GM12878 (cell line): Measurements from ENCODE around the gene TRMT13. TPM values are rescaled to one million over a fixed set of nuclear protein-coding genes. Genes with fewer than 3 reads are reported as not detected.

Source experiments
- ATAC-seq: fragments of 200-7000 bp; cut with Tn5 transposase; 3 replicates; pipeline ENCODE4 v1.9.1; 2020; ENCODE audit warnings: mild to moderate bottlenecking, moderate library complexity
- BruUV-seq: library from RNA; stranded (reverse); fragments of 400-500 nt; replicated peaks from 2 replicates; lab custom pipeline; 2021; lab: Mats Ljungman, UMichigan
- CTCF ChIA-PET: fragments of 300-600 bp; sonication (Branson Sonifier 250); formaldehyde crosslinking; extraction: SDS; loops from one replicate; lab custom pipeline; 2021; ENCODE audit warnings: inconsistent platforms; lab: Yijun Ruan, JAX
- POLR2A ChIA-PET: fragments of 350-600 bp; formaldehyde crosslinking; extraction: SDS; loops from one replicate; lab custom pipeline; 2021; ENCODE audit warnings: inconsistent platforms; lab: Charles Lee
- RAD21 ChIA-PET: fragments of 300-600 bp; sonication (Branson Sonifier 250); formaldehyde crosslinking; loops from one replicate; lab custom pipeline; 2023; ENCODE audit warnings: antibody characterized with exemption; ENCODE audit not compliant: unreplicated experiment; lab: Charles Lee
- SMC1A ChIA-PET: fragments of 300-600 bp; sonication (Branson Sonifier 250); formaldehyde crosslinking; loops from one replicate; lab custom pipeline; 2023; ENCODE audit not compliant: unreplicated experiment, uncharacterized antibody; lab: Charles Lee
- DNase-seq: peaks from one replicate; pipeline ENCODE4 v3.0.0-alpha.2; 2011; ENCODE audit warnings: low read depth, low spot score
- FAIRE-seq: peaks from 3 replicates; lab custom pipeline; 2011; peaks lifted over from hg19 to GRCh38; lab: Jason Lieb, UNC
- H2AFZ ChIP-seq: 2 replicates; pipeline ENCODE4 v1.6.0; 2011; ENCODE audit warnings: low read depth, low read length, control low read depth; ENCODE audit not compliant: control insufficient read depth
- H3K27ac ChIP-seq: 2 replicates; pipeline ENCODE4 v1.5.1; 2011; ENCODE audit warnings: control low read depth; ENCODE audit not compliant: control insufficient read depth, insufficient read depth
- H3K27me3 ChIP-seq, 2 experiments: replicated peaks in 1 of 2; 2 replicates each; pipeline versions ENCODE4 v1.6.0 to v1.6.1; 2011; ENCODE audit warnings: low read length in 1 of 2; ENCODE audit not compliant: control insufficient read depth in 2 of 2, insufficient read depth in 2 of 2
- H3K36me3 ChIP-seq, 2 experiments: 2 replicates each; pipeline ENCODE4 v1.5.1; 2011; ENCODE audit warnings: low read length in 1 of 2; ENCODE audit not compliant: control insufficient read depth in 2 of 2, insufficient read depth in 2 of 2
- H3K4me1 ChIP-seq: 2 replicates; pipeline ENCODE4 v1.6.1; 2011; ENCODE audit warnings: mild to moderate bottlenecking, low read length, moderate library complexity, mixed read lengths; ENCODE audit not compliant: control insufficient read depth, insufficient read depth
- H3K4me2 ChIP-seq: 2 replicates; pipeline ENCODE4 v1.6.0; 2011; ENCODE audit warnings: control low read depth; ENCODE audit not compliant: control insufficient read depth, insufficient read depth
- H3K4me3 ChIP-seq: fragments of 200-600 bp; sonication (generic); 2 replicates; pipeline ENCODE4 v1.5.1; 2016
- H3K79me2 ChIP-seq: 2 replicates; pipeline ENCODE4 v1.6.0; 2011; ENCODE audit warnings: low read length; ENCODE audit not compliant: control insufficient read depth, insufficient read depth
- H3K9ac ChIP-seq: 2 replicates; pipeline ENCODE4 v1.8.0; 2011; ENCODE audit warnings: low read length, control low read depth, mixed read lengths; ENCODE audit not compliant: control insufficient read depth, insufficient read depth
- H3K9me3 ChIP-seq: replicated peaks from 3 replicates; pipeline ENCODE4 v1.5.1; 2011; ENCODE audit warnings: mild to moderate bottlenecking, low read length; ENCODE audit not compliant: control insufficient read depth, insufficient read depth
- H4K20me1 ChIP-seq: 2 replicates; pipeline ENCODE4 v1.6.0; 2011; ENCODE audit not compliant: control insufficient read depth, insufficient read depth
- CBFB ChIP-seq: IDR thresholded peaks from 2 replicates; pipeline ENCODE4 v1.6.1; 2016; ENCODE audit warnings: antibody characterized with exemption, low read depth
- CHD2 ChIP-seq: IDR thresholded peaks from 2 replicates; pipeline ENCODE4 v1.6.1; 2011; ENCODE audit warnings: low read depth, low read length, improper control_type of control experiment, borderline replicate concordance
- CHD4 ChIP-seq: fragments of 200-600 bp; sonication (generic); IDR thresholded peaks from 2 replicates; pipeline ENCODE4 v1.6.1; 2016; ENCODE audit warnings: mild to moderate bottlenecking
- CTCF ChIP-seq, 3 experiments: IDR thresholded peaks in 2 of 3; conservative IDR thresholded peaks in 1 of 3; 2 replicates each; pipeline ENCODE4 v1.5.1; 2011; ENCODE audit warnings: low read depth in 3 of 3, low read length in 3 of 3, mild to moderate bottlenecking in 3 of 3, control low read depth in 2 of 3, moderate library complexity in 2 of 3, inconsistent platforms in 1 of 3, mixed read lengths in 1 of 3; ENCODE audit not compliant: control insufficient read depth in 2 of 3, insufficient read depth in 1 of 3; ENCODE audit errors: extremely low read depth in 1 of 3
- MXI1 ChIP-seq: fragments of 150-350 bp; IDR thresholded peaks from 2 replicates; pipeline ENCODE4 v1.6.1; 2011; ENCODE audit warnings: low read depth, mild to moderate bottlenecking, inconsistent platforms, low read length, improper control_type of control experiment
- NR2C2 ChIP-seq: IDR thresholded peaks from 2 replicates; pipeline ENCODE4 v1.6.1; 2011; ENCODE audit warnings: borderline replicate concordance, low read depth; ENCODE audit not compliant: control insufficient read depth, insufficient read length
- POLR2AphosphoS5 ChIP-seq: IDR thresholded peaks from 2 replicates; pipeline ENCODE4 v1.6.1; 2011; ENCODE audit warnings: mild to moderate bottlenecking, low read length, inconsistent platforms
- SIX5 ChIP-seq: IDR thresholded peaks from 2 replicates; pipeline ENCODE4 v1.6.1; 2011; ENCODE audit warnings: mild to moderate bottlenecking, low read depth, low read length, moderate library complexity; ENCODE audit not compliant: severe bottlenecking
- ZNF24 ChIP-seq: fragments of 450-650 bp; IDR thresholded peaks from 2 replicates; pipeline ENCODE4 v1.6.1; 2017; ENCODE audit warnings: antibody characterized with exemption, mild to moderate bottlenecking
- ZZZ3 ChIP-seq: IDR thresholded peaks from 2 replicates; pipeline ENCODE4 v1.6.1; 2011; ENCODE audit warnings: low read depth; ENCODE audit not compliant: control insufficient read depth, insufficient read length
- WGBS: methylation state at CpG from one replicate; pipeline ENCODE4 v1.1.6; 2016; ENCODE audit warnings: low lambda C conversion rate; ENCODE audit not compliant: insufficient replicate concordance, insufficient coverage; ENCODE audit errors: missing lambda C conversion rate; 5-methylcytosine and 5-hydroxymethylcytosine counted together
- in situ Hi-C: fragments of 300-500 bp; cut with MboI; formaldehyde crosslinking; loops from 9 replicates; pipeline ENCODE4 v1.14.3; 2018; ENCODE audit warnings: mixed read lengths
- intact Hi-C: fragments of 100-400 bp; cut with micrococcal nuclease; formaldehyde crosslinking; loops from one replicate; pipeline ENCODE4 v1.14.2; 2022; ENCODE audit not compliant: unreplicated experiment
- polyA plus RNA-seq, 11 experiments: library from polyadenylated mRNA; depleted of rRNA in 4 of 11; unstranded in 6 of 11; stranded (reverse) in 5 of 11; fragments of >200 nt; fragmentation: Nextera tagmentation in 4 of 11; fragmentation: Illumina TruSeq in 1 of 11; extraction: Ambion mirVana in 4 of 11; extraction: Trizol in 1 of 11; gene quantifications; 1 replicate in 1 of 11; 2 replicates in 10 of 11; pipeline versions ENCODE4 v1.2.1 to v1.2.3, GENCODE V29; 2011 to 2016; ENCODE audit warnings: inconsistent platforms in 2 of 11, missing spikeins in 2 of 11, low read depth in 1 of 11
- total RNA-seq, 4 experiments: library from RNA; depleted of rRNA in 3 of 4; stranded (reverse); fragments of >200 nt in 3 of 4; fragmentation: Illumina TruSeq in 1 of 4; extraction: Trizol in 1 of 4; gene quantifications; 2 replicates each; pipeline versions ENCODE4 v1.2.1 to v1.2.3, GENCODE V29; 2013 to 2021
- TF ChIP-seq, protein P1 (sequence below): fragments of 450-650 bp; IDR thresholded peaks from 2 replicates; pipeline ENCODE4 v1.6.1; 2016; ENCODE audit warnings: mild to moderate bottlenecking
- TF ChIP-seq, protein P2 (sequence below): fragments of 450-650 bp; IDR thresholded peaks from 2 replicates; pipeline ENCODE4 v1.6.1; 2017; ENCODE audit warnings: borderline replicate concordance
- TF ChIP-seq, protein P3 (sequence below): IDR thresholded peaks from 2 replicates; pipeline ENCODE4 v1.6.1; 2012; ENCODE audit warnings: low read depth, low read length, improper control_type of control experiment
- TF ChIP-seq, protein P4 (sequence below): fragments of 450-650 bp; IDR thresholded peaks from 2 replicates; pipeline ENCODE4 v1.6.1; 2014; ENCODE audit warnings: mild to moderate bottlenecking
- TF ChIP-seq, protein P5 (sequence below): fragments of 450-650 bp; IDR thresholded peaks from 2 replicates; pipeline ENCODE4 v1.6.1; 2017; ENCODE audit warnings: antibody characterized with exemption, mild to moderate bottlenecking, moderate library complexity

The TRMT13 gene
- total and polyA plus RNA-seq, 10 of the 15 experiments (the other 5 are each of a cell fraction or from before 2014, with no cell fraction given) = 13.7 to 26.6 (median 21.9) TPM

DNA sequence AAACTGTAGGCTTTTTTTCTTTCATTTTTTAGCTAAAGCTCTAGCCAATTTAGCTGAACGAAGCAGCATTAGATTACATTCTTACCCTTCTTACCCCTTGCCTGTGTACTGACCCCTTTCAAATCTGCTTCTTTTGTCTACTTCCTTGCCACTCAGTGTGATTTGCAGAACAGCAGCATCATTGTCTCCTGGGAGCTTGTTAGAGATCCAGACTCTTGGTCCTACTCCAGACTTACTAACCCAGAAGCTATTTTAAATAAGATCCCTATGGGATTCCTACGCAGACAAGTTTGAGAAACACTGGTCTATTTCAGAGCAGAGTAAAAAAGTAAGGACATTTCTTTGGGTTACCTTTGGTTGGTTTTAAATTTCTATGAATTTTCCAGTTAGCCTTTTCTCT is 31.3 kb downstream of the TRMT13 start:
- CTCF ChIA-PET = interaction anchor here (1.6 to 1.8 kb wide), 2 partner anchors 11 kb away, joined by 3 to 4 read pairs; no protein-coding TSS in a partner anchor
- TF ChIP-seq POLR2AphosphoS5 (no peak), ZNF24 (no peak), CTCF (IDR thresholded peaks at IDR 0.05 in 2 of 3, conservative IDR thresholded peaks at IDR 0.05 in 1 of 3; ENCODE audit: control insufficient read depth in 2 of 3, extremely low read depth in 1 of 3, insufficient read depth in 1 of 3, low read depth in 3 of 3, low read length in 3 of 3) (no peak), CHD2 (no peak), ZZZ3 (no peak), NR2C2 (no peak), CHD4 (no peak), SIX5 (no peak), CBFB (no peak), MXI1 (no peak)
- TF ChIP-seq, protein P1, sequence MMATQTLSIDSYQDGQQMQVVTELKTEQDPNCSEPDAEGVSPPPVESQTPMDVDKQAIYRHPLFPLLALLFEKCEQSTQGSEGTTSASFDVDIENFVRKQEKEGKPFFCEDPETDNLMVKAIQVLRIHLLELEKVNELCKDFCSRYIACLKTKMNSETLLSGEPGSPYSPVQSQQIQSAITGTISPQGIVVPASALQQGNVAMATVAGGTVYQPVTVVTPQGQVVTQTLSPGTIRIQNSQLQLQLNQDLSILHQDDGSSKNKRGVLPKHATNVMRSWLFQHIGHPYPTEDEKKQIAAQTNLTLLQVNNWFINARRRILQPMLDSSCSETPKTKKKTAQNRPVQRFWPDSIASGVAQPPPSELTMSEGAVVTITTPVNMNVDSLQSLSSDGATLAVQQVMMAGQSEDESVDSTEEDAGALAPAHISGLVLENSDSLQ = no peak
- TF ChIP-seq, protein P2, sequence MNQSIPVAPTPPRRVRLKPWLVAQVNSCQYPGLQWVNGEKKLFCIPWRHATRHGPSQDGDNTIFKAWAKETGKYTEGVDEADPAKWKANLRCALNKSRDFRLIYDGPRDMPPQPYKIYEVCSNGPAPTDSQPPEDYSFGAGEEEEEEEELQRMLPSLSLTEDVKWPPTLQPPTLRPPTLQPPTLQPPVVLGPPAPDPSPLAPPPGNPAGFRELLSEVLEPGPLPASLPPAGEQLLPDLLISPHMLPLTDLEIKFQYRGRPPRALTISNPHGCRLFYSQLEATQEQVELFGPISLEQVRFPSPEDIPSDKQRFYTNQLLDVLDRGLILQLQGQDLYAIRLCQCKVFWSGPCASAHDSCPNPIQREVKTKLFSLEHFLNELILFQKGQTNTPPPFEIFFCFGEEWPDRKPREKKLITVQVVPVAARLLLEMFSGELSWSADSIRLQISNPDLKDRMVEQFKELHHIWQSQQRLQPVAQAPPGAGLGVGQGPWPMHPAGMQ = no peak
- TF ChIP-seq, protein P3, sequence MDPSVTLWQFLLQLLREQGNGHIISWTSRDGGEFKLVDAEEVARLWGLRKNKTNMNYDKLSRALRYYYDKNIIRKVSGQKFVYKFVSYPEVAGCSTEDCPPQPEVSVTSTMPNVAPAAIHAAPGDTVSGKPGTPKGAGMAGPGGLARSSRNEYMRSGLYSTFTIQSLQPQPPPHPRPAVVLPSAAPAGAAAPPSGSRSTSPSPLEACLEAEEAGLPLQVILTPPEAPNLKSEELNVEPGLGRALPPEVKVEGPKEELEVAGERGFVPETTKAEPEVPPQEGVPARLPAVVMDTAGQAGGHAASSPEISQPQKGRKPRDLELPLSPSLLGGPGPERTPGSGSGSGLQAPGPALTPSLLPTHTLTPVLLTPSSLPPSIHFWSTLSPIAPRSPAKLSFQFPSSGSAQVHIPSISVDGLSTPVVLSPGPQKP = no peak
- TF ChIP-seq, protein P4, sequence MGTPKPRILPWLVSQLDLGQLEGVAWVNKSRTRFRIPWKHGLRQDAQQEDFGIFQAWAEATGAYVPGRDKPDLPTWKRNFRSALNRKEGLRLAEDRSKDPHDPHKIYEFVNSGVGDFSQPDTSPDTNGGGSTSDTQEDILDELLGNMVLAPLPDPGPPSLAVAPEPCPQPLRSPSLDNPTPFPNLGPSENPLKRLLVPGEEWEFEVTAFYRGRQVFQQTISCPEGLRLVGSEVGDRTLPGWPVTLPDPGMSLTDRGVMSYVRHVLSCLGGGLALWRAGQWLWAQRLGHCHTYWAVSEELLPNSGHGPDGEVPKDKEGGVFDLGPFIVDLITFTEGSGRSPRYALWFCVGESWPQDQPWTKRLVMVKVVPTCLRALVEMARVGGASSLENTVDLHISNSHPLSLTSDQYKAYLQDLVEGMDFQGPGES = no peak
- TF ChIP-seq, protein P5, sequence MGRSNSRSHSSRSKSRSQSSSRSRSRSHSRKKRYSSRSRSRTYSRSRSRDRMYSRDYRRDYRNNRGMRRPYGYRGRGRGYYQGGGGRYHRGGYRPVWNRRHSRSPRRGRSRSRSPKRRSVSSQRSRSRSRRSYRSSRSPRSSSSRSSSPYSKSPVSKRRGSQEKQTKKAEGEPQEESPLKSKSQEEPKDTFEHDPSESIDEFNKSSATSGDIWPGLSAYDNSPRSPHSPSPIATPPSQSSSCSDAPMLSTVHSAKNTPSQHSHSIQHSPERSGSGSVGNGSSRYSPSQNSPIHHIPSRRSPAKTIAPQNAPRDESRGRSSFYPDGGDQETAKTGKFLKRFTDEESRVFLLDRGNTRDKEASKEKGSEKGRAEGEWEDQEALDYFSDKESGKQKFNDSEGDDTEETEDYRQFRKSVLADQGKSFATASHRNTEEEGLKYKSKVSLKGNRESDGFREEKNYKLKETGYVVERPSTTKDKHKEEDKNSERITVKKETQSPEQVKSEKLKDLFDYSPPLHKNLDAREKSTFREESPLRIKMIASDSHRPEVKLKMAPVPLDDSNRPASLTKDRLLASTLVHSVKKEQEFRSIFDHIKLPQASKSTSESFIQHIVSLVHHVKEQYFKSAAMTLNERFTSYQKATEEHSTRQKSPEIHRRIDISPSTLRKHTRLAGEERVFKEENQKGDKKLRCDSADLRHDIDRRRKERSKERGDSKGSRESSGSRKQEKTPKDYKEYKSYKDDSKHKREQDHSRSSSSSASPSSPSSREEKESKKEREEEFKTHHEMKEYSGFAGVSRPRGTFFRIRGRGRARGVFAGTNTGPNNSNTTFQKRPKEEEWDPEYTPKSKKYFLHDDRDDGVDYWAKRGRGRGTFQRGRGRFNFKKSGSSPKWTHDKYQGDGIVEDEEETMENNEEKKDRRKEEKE = no peak

More for the DNA sequence above, 31.3 kb downstream of the TRMT13 start:
- ATAC-seq (no peak), FAIRE-seq (no peak), DNase-seq (no peak)
- H3K27me3 ChIP-seq = no peaks in the 10 kb centered on the region
- no peaks in the 10 kb centered on the region for H3K79me2 ChIP-seq
- no peak overlapping the region for H3K4me3 ChIP-seq
- H3K4me1 ChIP-seq = no peaks in the 10 kb centered on the region
- intact Hi-C loops = no loop called here
- no peaks in the 10 kb centered on the region for H4K20me1 ChIP-seq
- in situ Hi-C loops = no loop called here
- ChIA-PET RAD21 (no interaction called here), SMC1A (interaction anchor here (1.9 kb wide), 1 partner anchor 11 kb away, joined by 7 read pairs; no protein-coding TSS in a partner anchor), POLR2A (no interaction called here)
- no peak overlapping the region for H3K27ac ChIP-seq
- WGBS = 83% methylated on average over 2 of the region's 2 CpGs
- H3K4me2 ChIP-seq = no peak overlapping the region
- no peaks in the 10 kb centered on the region for H3K9me3 ChIP-seq
- no TSS peak for BruUV-seq
- H3K36me3 ChIP-seq = no peaks in the 10 kb centered on the region
- no peak overlapping the region for H3K9ac ChIP-seq
- H2AFZ ChIP-seq = no peak overlapping the region
